Karpas-422 (cell line): ENCODE measurements around the gene SLC4A5. TPM values are rescaled to one million over a fixed set of nuclear protein-coding genes. Genes with fewer than 3 reads are reported as not detected.
A peak's percentile ranks its signal among the peaks of the same experiment; 100 is the strongest.

Experiments used
- DNase-seq: peaks from one replicate; pipeline ENCODE4 v3.0.0-alpha.2; 2015
- H2AFZ ChIP-seq: fragments of 200-600 bp; sonication (generic); 2 replicates; pipeline ENCODE4 v1.6.1; 2014; ENCODE audit warnings: antibody characterized with exemption, low read length, mixed read lengths
- H3K27ac ChIP-seq: fragments of 200-600 bp; sonication (generic); 2 replicates; pipeline ENCODE4 v1.5.1; 2014; ENCODE audit warnings: mild to moderate bottlenecking, low read length, moderate library complexity
- H3K27me3 ChIP-seq: fragments of 200-600 bp; sonication (generic); 2 replicates; pipeline ENCODE4 v1.6.1; 2014; ENCODE audit warnings: low read length, mixed read lengths
- H3K36me3 ChIP-seq: fragments of 200-600 bp; sonication (generic); 2 replicates; pipeline ENCODE4 v1.6.1; 2014; ENCODE audit warnings: low read length, mixed read lengths; ENCODE audit not compliant: insufficient read depth
- H3K4me1 ChIP-seq: fragments of 200-600 bp; sonication (generic); 2 replicates; pipeline ENCODE4 v1.6.1; 2014; ENCODE audit warnings: mild to moderate bottlenecking, low read length, mixed read lengths
- H3K4me2 ChIP-seq: fragments of 200-600 bp; sonication (generic); 2 replicates; pipeline ENCODE4 v1.6.1; 2014; ENCODE audit warnings: low read length, low read depth, mild to moderate bottlenecking; ENCODE audit not compliant: poor library complexity, severe bottlenecking
- H3K4me3 ChIP-seq: fragments of 200-600 bp; sonication (generic); 2 replicates; pipeline ENCODE4 v1.5.1; 2014; ENCODE audit warnings: mild to moderate bottlenecking, antibody characterized with exemption, low read length, mixed read lengths
- H3K79me2 ChIP-seq: fragments of 200-600 bp; sonication (generic); 2 replicates; pipeline ENCODE4 v1.6.1; 2014; ENCODE audit warnings: mild to moderate bottlenecking, low read length, mixed read lengths
- H3K9ac ChIP-seq: fragments of 200-600 bp; sonication (generic); 2 replicates; pipeline ENCODE4 v1.6.0; 2014; ENCODE audit warnings: low read length
- H3K9me2 ChIP-seq: fragments of 200-600 bp; sonication (generic), shearing (Covaris generic); replicated peaks from 2 replicates; pipeline ENCODE4 v1.6.0; 2014; ENCODE audit warnings: mild to moderate bottlenecking, low read length, moderate library complexity; ENCODE audit not compliant: insufficient read depth
- H3K9me3 ChIP-seq: fragments of 300-700, 200-600 bp; sonication (generic); 2 replicates; pipeline ENCODE4 v1.6.1; 2014; ENCODE audit warnings: low read length, mixed read lengths
- H4K20me1 ChIP-seq: fragments of 200-600 bp; sonication (generic); 2 replicates; pipeline ENCODE4 v1.6.1; 2014; ENCODE audit warnings: mild to moderate bottlenecking, antibody characterized with exemption, low read length, low read depth; ENCODE audit not compliant: insufficient read depth
- total RNA-seq: library from RNA; depleted of rRNA; stranded (reverse); fragments of >200 nt; shearing (Covaris generic); gene quantifications from 2 replicates; pipeline ENCODE4 v1.2.3, GENCODE V29; 2014; ENCODE audit warnings: low replicate concordance

The SLC4A5 gene
- total RNA-seq, 1 experiment from 2014 or later = 3.2 TPM

DNA sequence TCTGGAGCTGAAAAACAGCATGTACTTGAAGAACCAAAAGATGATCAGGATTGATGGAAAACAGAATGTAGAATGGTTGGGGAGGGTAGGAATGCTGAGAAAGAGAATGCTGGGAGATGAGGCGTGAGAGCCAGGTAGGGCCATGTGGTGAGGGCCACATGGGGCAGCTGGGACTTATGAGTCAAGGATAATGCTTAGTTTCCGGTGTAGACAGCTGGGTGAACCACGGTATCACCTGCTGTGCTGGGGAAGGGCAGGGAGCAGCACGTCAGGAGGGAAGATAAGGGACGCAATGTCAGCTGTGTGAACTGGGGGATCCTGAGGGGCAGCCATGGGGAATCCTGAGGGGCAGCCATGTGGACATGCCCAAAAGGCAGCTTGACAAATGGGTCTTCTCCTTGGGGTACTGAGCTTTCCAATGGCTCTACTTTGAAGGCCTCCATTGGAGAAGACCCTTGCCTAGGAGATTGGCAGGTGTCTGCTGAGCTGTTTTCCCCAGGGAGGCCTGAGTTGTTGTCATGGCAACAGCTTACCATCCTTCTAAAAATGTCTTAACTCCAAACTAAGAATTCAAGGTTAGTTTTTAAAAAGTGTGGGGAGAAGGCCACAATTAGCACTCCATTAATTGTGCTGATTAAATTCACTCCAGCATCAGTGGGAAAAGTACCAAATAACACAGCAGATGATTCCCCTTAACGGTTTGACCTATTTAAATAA, 93.7 kb downstream of the SLC4A5 start:
- peak; percentile 59 for DNase-seq
- no peak overlapping the region for H2AFZ ChIP-seq
- H3K4me2 ChIP-seq = no peak overlapping the region
- no peaks in the 10 kb centered on the region for H3K9me2 ChIP-seq
- no peak overlapping the region for H3K27ac ChIP-seq
- no peaks in the 10 kb centered on the region for H3K79me2 ChIP-seq
- H3K36me3 ChIP-seq = no peaks in the 10 kb centered on the region
- H3K9ac ChIP-seq = no peak overlapping the region
- no peaks in the 10 kb centered on the region for H3K27me3 ChIP-seq
- no peaks in the 10 kb centered on the region for H4K20me1 ChIP-seq
- H3K9me3 ChIP-seq = no peaks in the 10 kb centered on the region
- no peak overlapping the region for H3K4me3 ChIP-seq
- peaks cover 7% of the 10 kb centered on the region for H3K4me1 ChIP-seq

DNA sequence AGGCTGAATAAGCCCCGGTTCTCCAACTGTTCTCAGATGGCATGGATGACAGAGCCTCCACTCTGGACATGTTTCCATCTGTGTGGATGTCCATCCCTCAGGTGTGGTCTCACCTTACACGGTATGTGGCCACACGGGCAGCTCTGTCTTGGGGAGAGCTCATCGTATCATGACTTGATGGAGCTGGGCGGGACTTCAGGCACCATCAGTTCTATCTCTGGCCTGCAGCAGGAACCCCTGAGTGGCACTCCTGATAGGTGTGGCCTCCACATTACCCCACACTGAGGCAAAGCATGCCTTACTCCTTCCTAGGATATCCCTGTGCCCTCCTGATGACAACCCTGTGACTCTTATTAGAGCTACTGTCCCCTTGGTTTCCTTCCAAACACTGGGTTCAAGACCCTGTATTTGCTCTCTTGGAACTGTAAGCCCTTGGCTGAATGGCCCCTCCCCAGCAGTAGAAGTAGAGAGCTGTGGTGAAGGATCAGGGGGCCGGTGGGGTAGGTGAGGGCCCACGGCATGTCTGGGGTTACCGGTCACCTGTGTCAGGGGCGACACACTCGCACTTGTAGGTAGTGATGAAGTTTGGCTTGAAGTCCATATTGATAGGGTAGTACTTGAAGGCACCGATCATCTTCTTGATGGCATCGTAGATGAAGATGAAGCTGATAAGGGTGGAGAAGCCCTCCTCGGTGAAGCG, 96.6 kb downstream of the SLC4A5 start:
- Histone ChIP-seq H3K27me3 (no peaks in the 10 kb centered on the region), H4K20me1 (no peaks in the 10 kb centered on the region), H3K4me1 (peaks cover 7% of the 10 kb centered on the region), H3K4me3 (no peak overlapping the region), H3K36me3 (no peaks in the 10 kb centered on the region), H3K4me2 (no peak overlapping the region), H3K79me2 (no peaks in the 10 kb centered on the region), H3K9me3 (no peaks in the 10 kb centered on the region), H2AFZ (no peak overlapping the region), H3K27ac (no peak overlapping the region), H3K9ac (no peak overlapping the region), H3K9me2 (no peaks in the 10 kb centered on the region)
- DNase-seq = no peak

DNA sequence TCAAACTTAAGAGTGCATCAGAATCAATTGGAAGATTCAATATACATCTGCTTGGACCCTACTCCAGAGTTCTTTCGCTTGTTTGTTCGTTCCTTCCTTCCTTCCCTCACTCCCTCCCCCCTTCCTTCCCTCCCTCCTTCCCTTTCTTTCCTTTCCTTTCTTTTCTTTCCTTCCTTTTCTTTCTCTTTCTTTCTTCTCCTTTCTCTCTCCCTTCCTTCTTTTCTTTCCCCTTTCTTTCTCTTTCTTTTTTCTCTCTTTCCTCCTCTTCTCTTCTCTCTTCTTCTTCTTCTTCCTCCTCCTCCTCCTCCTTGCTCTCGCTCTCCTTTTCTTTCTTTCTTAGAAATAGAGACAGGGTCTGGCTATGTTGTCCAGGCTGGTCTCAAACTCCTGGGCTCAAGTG, 98.9 kb downstream of the SLC4A5 start:
- peaks cover under 1% of the 10 kb centered on the region for H3K4me1 ChIP-seq
- H3K9ac ChIP-seq = no peak overlapping the region
- H4K20me1 ChIP-seq = no peaks in the 10 kb centered on the region
- no peak overlapping the region for H3K27ac ChIP-seq
- H3K79me2 ChIP-seq = no peaks in the 10 kb centered on the region
- H3K27me3 ChIP-seq = no peaks in the 10 kb centered on the region
- no peaks in the 10 kb centered on the region for H3K36me3 ChIP-seq
- H3K4me2 ChIP-seq = no peak overlapping the region
- DNase-seq = no peak
- no peaks in the 10 kb centered on the region for H3K9me2 ChIP-seq
- H3K4me3 ChIP-seq = no peak overlapping the region
- no peak overlapping the region for H2AFZ ChIP-seq
- no peaks in the 10 kb centered on the region for H3K9me3 ChIP-seq

DNA sequence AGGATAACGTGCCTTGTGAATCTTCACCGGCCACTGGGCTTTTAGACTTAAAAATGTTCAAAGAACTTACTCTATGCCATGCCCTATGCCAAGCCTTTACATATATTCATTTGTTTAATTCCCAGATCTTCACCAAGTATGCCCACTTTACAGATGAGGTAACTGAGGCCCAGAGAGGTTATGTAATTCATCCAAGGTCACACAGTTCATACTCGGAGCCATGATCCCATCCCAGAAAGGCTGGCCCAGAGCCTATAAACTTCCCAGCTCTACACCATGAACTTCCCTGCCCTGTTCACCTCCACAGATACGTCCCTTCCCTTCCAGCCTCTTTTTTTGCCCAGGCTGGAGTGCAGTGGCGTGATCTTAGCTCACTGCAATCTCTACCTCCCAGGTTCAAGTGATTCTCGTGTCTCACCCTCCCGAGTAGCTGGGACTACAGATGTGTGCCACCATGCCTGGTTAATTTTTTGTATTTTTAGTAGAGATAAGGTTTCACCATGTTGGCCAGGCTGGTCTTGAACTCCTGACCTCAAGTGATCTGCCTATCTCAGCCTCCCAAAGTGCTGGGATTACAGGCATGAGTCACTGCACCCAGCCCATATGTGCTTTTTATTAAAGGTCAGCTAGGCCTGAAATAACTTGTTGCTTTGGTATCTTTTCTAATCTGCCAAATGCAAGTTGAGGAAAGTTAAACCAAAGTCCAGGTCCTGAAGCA, 100.7 kb downstream of the SLC4A5 start:
- no peak overlapping the region for H2AFZ ChIP-seq
- H3K27ac ChIP-seq = no peak overlapping the region
- no peaks in the 10 kb centered on the region for H3K4me1 ChIP-seq
- no peaks in the 10 kb centered on the region for H4K20me1 ChIP-seq
- H3K27me3 ChIP-seq = no peaks in the 10 kb centered on the region
- no peak for DNase-seq
- H3K36me3 ChIP-seq = no peaks in the 10 kb centered on the region
- H3K9me2 ChIP-seq = no peaks in the 10 kb centered on the region
- H3K9me3 ChIP-seq = no peaks in the 10 kb centered on the region
- H3K4me2 ChIP-seq = no peak overlapping the region
- H3K9ac ChIP-seq = no peak overlapping the region
- no peak overlapping the region for H3K4me3 ChIP-seq
- H3K79me2 ChIP-seq = no peaks in the 10 kb centered on the region

DNA sequence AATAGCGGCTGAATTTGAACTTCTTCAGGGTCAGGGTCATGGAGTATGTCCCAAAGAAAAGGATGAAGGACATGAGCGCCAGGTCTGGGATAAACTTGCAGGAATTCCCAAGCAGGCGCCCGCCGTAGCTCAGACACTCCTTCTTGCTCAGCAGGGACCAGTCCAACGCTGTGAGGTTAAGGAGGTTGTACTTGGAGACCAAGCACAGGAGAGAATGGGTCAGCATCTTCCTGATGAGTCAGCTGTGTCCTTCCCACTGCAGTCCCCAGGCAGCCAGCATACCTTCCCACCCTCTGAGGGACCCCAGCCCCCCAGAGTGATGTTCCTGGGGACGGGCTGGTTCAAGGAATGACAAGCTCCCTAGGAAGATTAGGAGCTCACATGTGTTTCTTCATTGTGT, 103.9 kb downstream of the SLC4A5 start:
- Histone ChIP-seq H3K9ac (no peak overlapping the region), H3K9me2 (no peaks in the 10 kb centered on the region), H3K27ac (no peak overlapping the region), H3K4me2 (no peak overlapping the region), H3K36me3 (no peaks in the 10 kb centered on the region), H3K27me3 (no peaks in the 10 kb centered on the region), H3K9me3 (no peaks in the 10 kb centered on the region), H2AFZ (no peak overlapping the region), H4K20me1 (no peaks in the 10 kb centered on the region), H3K79me2 (no peaks in the 10 kb centered on the region), H3K4me1 (no peaks in the 10 kb centered on the region), H3K4me3 (no peak overlapping the region)
- DNase-seq = no peak

DNA sequence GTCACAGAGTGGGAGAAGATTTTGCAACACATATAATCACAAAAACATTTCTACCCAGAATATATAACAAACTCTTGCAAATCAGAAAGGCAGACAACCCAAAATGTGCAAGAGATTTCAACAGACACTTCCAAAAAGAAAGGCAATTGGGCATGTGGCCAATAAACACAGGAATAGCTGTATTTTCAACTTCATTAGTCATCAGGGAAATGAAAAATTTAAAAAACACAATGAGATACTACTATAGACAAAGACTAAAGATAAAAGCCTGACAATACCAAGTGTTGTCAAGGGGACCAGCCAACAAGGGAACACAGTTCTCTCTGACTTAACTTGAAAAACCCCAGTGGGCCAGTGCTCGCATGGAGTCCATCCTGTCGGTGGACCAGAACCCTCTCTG, 104.3 kb downstream of the SLC4A5 start:
- Histone ChIP-seq H3K27me3 (no peaks in the 10 kb centered on the region), H3K36me3 (no peaks in the 10 kb centered on the region), H3K79me2 (no peaks in the 10 kb centered on the region), H3K9ac (no peak overlapping the region), H3K9me3 (no peaks in the 10 kb centered on the region), H3K27ac (no peak overlapping the region), H3K4me2 (no peak overlapping the region), H3K4me3 (no peak overlapping the region), H3K4me1 (no peaks in the 10 kb centered on the region), H3K9me2 (no peaks in the 10 kb centered on the region), H4K20me1 (no peaks in the 10 kb centered on the region), H2AFZ (no peak overlapping the region)
- DNase-seq = no peak

DNA sequence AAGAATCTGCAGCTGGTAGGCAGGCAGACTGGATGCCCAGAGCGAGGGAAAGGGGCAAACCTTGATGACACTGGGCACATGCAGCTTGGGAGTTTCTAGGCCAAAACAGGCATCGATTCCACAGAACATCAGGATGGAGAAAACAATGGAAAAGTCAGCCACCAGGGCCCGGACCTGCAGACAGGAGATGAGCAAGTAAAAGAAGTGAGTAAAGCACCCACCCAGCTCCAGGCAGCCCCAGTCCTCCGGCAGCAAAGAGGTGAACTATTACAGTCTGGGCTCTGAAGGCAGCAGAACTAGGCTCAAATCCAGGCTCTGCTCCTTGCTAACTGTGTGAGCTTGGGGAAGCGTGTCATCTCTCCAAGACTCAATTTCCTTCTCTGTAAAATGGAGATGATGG, 108.2 kb downstream of the SLC4A5 start:
- no peak overlapping the region for H3K4me3 ChIP-seq
- H3K9me3 ChIP-seq = no peaks in the 10 kb centered on the region
- no peaks in the 10 kb centered on the region for H3K79me2 ChIP-seq
- DNase-seq = no peak
- H3K4me2 ChIP-seq = no peak overlapping the region
- H3K9ac ChIP-seq = no peak overlapping the region
- H3K4me1 ChIP-seq = no peaks in the 10 kb centered on the region
- H3K27ac ChIP-seq = no peak overlapping the region
- no peaks in the 10 kb centered on the region for H4K20me1 ChIP-seq
- H3K9me2 ChIP-seq = no peaks in the 10 kb centered on the region
- H2AFZ ChIP-seq = no peak overlapping the region
- H3K27me3 ChIP-seq = no peaks in the 10 kb centered on the region
- H3K36me3 ChIP-seq = no peaks in the 10 kb centered on the region

DNA sequence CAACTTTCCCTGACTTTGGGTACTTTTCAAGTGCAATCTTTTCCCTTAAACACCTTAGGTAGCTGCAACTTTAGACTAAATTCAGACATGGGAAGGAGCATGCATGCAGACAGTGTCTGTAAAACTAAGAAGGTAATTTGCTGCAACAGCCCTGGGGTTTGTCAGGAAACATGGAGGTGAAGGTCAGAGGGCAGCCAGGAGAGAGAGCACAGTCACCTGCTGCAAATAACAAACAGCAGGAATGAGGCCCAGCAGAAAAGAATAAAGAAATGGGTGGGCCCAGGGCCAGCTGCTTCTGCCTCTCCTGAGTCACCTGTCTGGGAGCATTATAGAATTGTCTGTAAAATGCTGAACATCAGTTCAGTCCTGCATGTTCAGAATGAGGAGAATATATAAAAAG, 109.6 kb downstream of the SLC4A5 start:
- no peaks in the 10 kb centered on the region for H3K36me3 ChIP-seq
- H3K27ac ChIP-seq = no peak overlapping the region
- H3K4me3 ChIP-seq = no peak overlapping the region
- DNase-seq = no peak
- H3K4me1 ChIP-seq = no peaks in the 10 kb centered on the region
- H3K79me2 ChIP-seq = no peaks in the 10 kb centered on the region
- H2AFZ ChIP-seq = no peak overlapping the region
- H3K27me3 ChIP-seq = no peaks in the 10 kb centered on the region
- no peak overlapping the region for H3K4me2 ChIP-seq
- no peaks in the 10 kb centered on the region for H4K20me1 ChIP-seq
- no peak overlapping the region for H3K9ac ChIP-seq
- H3K9me2 ChIP-seq = no peaks in the 10 kb centered on the region
- H3K9me3 ChIP-seq = no peaks in the 10 kb centered on the region
